NB4 (cell line): Measurements from ENCODE around the gene SCARB2.

ENCODE experiments used
- DNase-seq: peaks from one replicate; pipeline ENCODE4 v3.0.0; 2010; ENCODE audit warnings: low read depth
- H3K4me3 ChIP-seq: one replicate; pipeline ENCODE4 v1.5.1; 2011; ENCODE audit warnings: mild to moderate bottlenecking, low read depth, low read length, moderate library complexity
- MYC ChIP-seq: IDR thresholded peaks from 2 replicates; pipeline ENCODE4 v1.6.1; 2011; ENCODE audit warnings: low read depth, low read length
- POLR2A ChIP-seq: IDR thresholded peaks from 2 replicates; pipeline ENCODE4 v1.6.1; 2011; ENCODE audit warnings: mild to moderate bottlenecking; ENCODE audit not compliant: insufficient read length; ENCODE audit errors: extremely low read depth
- TF ChIP-seq, protein P1 (sequence below): IDR thresholded peaks from 2 replicates; pipeline ENCODE4 v1.6.1; 2011; ENCODE audit warnings: low read depth, low read length
- TF ChIP-seq, protein P2 (sequence below): IDR thresholded peaks from one replicate; pipeline ENCODE4 v1.5.1; 2012; ENCODE audit warnings: low read depth, low read length

The SCARB2 gene

DNA sequence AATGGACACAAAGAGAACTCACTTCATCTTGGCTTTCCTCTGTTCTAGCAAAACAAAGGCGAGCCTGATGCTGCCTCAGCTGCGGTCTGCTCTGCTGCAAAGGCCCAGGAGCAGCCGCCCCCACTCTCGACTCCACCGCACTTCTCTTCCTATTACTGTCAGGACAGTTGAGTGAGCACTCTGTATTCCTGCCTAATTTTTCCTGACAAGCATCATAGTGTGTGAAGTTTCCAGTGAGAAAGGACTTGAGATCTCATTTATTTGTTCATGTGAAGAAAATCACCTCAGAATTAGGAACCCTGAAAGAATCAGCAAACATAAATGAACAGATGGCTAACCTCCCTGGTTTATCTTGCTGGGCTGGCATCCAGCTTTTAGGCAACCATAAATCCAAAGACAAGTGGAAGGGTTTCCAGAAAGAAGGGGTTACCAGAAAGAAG, 15.6 kb downstream of the SCARB2 start:
- no peak; the same call in 1 of the 2 replicates for TF ChIP-seq MYC
- TF ChIP-seq, protein P1, sequence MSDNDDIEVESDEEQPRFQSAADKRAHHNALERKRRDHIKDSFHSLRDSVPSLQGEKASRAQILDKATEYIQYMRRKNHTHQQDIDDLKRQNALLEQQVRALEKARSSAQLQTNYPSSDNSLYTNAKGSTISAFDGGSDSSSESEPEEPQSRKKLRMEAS = no peak
- TF ChIP-seq POLR2A = no peak
- TF ChIP-seq, protein P2, sequence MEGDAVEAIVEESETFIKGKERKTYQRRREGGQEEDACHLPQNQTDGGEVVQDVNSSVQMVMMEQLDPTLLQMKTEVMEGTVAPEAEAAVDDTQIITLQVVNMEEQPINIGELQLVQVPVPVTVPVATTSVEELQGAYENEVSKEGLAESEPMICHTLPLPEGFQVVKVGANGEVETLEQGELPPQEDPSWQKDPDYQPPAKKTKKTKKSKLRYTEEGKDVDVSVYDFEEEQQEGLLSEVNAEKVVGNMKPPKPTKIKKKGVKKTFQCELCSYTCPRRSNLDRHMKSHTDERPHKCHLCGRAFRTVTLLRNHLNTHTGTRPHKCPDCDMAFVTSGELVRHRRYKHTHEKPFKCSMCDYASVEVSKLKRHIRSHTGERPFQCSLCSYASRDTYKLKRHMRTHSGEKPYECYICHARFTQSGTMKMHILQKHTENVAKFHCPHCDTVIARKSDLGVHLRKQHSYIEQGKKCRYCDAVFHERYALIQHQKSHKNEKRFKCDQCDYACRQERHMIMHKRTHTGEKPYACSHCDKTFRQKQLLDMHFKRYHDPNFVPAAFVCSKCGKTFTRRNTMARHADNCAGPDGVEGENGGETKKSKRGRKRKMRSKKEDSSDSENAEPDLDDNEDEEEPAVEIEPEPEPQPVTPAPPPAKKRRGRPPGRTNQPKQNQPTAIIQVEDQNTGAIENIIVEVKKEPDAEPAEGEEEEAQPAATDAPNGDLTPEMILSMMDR = no peak
- H3K4me3 ChIP-seq = no peak overlapping the region
- DNase-seq = peak; percentile 41

DNA sequence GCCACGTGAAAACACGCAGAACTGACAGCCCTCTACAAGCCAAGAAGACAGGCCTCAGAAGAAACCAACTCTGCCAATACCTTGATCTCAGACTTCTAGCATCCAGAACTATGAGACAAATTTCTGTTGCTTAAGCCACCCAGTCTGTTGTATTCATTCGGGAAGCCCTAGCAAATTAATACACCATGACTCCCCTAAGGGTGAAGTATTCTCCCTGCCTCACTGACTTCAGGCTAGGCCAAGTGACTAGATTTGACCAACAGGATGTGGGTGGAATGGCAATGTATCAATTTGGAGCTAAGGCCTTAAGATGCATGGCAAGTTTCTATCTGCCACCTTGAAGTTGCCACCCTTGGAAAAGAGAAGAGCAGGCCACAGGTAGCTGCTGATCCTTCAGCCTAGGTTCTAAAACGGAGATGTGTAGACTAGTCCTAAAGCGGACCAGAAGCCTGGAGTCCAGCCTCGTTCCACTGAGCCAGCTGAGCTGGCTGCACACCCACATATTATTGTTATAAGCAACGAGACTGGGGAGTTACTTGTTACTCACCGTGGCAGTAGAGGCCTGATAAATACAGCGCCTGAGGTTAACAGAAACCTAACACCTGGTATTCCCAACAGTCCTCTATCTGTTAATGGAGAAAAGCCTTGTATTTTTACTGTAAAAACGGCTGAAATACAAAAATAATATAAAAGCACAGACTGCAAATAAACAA, 16.4 kb downstream of the SCARB2 start:
- DNase-seq = no peak
- no peak overlapping the region for H3K4me3 ChIP-seq
- TF ChIP-seq POLR2A (no peak), MYC (no peak)
- TF ChIP-seq, protein P2 = no peak
- TF ChIP-seq, protein P1 = no peak

DNA sequence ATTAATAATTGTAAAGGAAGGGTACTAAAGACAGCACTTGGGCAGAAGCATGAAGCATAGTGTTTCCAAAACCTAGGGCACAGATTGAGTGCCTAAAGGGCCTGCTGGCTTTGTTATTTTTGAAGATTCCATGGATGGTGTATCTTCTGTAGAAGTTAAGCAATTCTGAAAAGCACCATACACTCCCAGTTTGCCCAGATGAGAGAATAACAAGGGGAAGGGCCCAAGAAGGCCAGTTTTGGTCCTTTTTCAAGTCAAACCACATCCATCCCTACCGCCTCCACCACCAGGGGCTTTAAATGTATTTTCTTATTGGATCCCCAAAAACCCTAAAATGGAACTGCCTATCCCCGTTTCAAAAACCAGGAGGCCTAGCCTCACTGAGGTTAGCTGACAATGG, 17.2 kb downstream of the SCARB2 start:
- H3K4me3 ChIP-seq = no peak overlapping the region
- DNase-seq = no peak

DNA sequence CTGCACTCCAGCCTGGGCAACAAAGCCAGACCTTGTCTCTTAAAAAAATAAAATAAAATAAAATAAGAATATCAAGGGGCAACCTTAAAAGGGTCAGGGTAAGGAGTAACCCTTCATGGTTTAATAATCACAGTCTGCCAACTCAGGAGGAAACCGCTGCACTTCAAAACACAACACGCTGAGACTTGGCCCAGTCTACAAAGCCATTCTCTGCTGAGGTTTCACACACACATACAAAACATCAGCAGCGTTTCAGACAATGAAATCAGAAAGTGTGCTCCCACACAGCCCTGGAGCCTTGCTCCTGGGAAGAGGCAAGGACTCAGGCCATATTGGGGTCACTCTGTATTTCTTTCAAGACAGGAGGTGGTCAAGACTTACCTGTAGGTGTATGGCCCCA, 18.3 kb downstream of the SCARB2 start:
- TF ChIP-seq, protein P2 = no peak
- TF ChIP-seq, protein P1 = no peak
- TF ChIP-seq MYC (no peak), POLR2A (no peak)
- H3K4me3 ChIP-seq = no peak overlapping the region
- DNase-seq = no peak

More for the DNA sequence above, 17.2 kb downstream of the SCARB2 start:
- TF ChIP-seq, protein P2 = no peak
- no peak for TF ChIP-seq POLR2A

DNA sequence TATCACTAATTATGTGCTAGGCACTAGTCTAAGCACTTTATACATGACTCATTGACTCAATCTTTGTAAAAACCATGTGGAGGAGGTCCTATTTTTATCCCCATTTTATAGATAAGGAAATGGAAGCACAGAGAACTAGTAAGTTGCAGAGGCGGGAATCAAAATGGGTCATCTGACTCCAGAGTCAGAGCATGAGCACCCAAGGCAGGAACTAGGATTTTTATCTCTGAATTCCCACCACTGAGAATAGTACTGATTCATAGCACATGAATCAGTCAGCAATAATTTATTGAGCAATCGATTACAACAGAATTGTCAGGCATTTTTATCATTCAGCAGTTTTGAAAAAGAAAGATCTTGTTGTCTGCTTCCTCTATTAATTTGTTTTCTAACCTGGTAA, 19.3 kb downstream of the SCARB2 start:
- no peak overlapping the region for H3K4me3 ChIP-seq
- peak; percentile 34 for DNase-seq
- TF ChIP-seq, protein P2 = no peak
- TF ChIP-seq, protein P1 = no peak
- TF ChIP-seq POLR2A = no peak
- TF ChIP-seq MYC = no peak

DNA sequence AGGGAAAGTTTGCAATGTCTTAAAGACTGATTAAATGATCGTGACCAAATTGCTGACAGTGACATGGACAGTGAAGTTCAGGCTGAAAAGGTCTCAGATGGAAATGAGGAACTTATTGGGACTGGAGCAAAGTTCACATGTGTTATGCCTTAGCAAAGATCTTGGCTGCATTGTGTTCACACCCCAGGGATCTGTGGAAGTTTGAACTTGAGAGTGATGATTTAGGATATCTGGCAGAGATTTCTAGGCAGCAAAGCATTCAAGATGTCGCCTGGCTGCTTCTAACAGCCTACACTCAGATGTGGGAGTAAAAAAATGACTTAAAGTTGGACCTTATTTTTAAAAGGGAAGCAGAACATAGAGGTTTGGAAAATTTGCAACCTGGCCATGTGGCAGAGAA, 21.4 kb downstream of the SCARB2 start:
- no peak for TF ChIP-seq MYC
- TF ChIP-seq, protein P1 = no peak
- TF ChIP-seq, protein P2 = no peak
- no peak for TF ChIP-seq POLR2A
- no peak overlapping the region for H3K4me3 ChIP-seq
- DNase-seq = peak; percentile 15
